GM21619 (cell line): ENCODE data around the gene GOT1.

Source experiments
- ATAC-seq: cut with Tn5 transposase; IDR thresholded peaks from one replicate; pipeline ENCODE4 v1.9.1; 2021; ENCODE audit not compliant: unreplicated experiment

The GOT1 gene

DNA sequence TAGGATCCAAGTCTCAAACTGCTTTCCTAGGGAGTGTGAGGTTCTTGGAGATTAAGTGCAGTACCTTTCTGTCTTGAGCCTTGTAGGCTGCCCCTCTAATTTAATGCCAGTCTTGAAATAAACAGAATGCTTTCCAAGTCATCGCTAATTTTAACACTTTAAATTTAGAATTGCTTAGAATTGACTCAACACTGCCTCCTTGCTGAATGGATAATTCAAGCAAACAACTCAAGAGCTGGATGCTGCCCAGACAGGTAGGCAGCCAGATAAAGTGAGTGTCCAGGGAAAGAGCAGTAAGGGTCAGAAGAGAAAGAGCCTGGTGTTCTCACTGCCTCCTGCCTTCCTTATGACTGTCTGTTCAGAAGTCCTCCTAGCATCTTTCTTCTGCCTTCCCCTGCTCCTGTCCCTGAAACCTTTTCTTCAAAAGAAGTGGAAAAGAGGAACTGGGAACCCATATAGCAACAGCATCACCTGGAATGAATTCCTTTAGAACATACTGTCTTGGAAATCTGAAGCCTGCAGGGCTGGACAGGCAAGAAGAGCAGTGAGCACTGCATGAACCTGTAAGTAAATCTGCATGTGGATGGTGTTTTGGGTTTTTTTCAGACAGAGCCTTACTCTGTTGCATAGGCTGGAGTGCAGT, 3.1 kb upstream of the GOT1 start:
- no peak for ATAC-seq

DNA sequence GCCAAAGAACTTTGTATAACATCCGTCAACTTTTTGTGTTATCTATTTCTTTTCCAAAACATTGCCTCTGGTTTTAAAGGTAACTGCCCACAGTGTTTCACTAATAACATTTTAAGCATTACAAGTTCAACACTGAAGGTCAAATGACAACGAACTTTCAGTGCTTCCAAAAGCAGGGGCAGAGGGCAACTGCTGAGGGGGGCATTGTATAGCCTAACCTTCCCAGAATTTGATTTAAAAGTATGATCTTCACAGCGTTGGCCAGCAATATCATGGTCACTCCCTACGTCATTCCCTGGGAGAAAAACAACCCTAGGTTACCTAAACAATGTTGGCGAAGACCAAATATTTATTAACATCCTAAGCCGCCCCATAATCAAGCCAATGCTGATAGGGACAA, 2.5 kb upstream of the GOT1 start:
- ATAC-seq: no peak

DNA sequence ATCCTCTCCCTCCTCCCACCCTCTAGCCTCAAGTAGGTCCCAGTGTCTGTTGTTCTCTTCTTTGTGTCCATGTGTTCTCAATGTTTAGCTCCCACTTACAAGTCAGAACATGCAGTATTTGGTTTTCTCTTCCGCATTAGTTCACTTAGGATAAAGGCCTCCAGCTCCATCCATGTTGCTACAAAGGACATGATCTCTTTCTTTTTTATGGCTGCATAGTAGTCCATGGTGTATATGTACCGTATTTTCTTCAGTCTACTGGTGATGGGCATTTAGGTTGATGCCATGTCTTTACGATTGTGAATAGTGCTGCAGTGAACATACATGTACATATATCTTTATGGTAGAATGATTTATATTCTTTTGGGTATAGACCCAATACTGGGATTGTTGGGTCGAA, 1.6 kb upstream of the GOT1 start:
- no peak for ATAC-seq

DNA sequence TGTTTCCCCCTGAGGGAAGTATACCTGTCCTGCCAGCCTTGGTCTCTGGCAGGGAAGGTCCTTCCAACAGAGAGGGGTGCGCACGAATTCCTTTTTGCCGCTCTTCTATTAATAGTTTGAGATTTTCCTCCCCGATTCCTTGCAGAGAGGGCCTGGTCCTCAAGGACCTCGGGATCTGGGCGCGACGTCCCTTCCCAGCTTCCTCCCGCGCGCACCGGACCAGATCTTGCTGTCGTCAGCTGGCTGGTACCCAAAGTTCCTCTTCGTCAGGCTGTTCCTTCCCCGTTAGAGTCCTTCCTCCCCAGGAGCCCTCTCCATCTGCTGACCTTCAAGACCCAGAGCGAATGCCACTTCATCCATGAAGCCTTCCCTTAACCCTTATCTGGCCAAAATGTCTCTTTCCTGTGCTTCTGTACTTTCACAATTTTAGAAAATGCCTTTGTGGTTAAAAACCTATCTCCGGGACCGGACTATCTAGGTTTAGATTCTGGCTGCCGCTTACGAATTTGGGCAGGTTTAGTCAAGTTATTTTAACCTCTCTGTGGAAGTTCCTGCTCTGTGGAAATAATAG, 851 bp upstream of the GOT1 start:
- no peak for ATAC-seq

GRCh38 chr10:99430116-99430450, 341 bp downstream of the GOT1 start:
- no peak for ATAC-seq

- ATAC-seq: no peak
These were observed 818 bp downstream of the GOT1 start for GRCh38 chr10:99429517-99430095.

GRCh38 chr10:99427566-99428190, 2.7 kb downstream of the GOT1 start:
- ATAC-seq: no peak

GRCh38 chr10:99426689-99427088, 3.7 kb downstream of the GOT1 start:
- no peak for ATAC-seq

DNA sequence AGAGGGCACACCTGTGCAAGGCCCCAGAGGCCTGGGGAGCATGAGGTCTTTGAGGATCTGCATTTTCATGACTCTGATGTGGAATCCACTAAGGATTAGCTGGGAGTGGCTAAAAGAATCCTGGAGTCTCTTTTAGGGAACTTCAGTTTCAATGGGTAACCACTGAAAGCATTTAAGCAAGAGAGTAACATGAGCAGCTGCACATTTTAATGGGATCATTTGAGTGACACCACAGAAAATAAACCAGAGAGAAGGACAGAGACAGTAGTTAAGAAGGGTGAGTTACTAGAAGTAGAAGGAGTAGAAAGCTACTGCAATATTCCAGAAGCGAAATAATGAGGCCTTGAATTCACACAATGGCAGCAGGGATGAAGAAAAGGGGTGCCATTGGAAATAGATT, 5.2 kb downstream of the GOT1 start:
- no peak for ATAC-seq

GRCh38 chr10:99424656-99425055, 5.8 kb downstream of the GOT1 start:
- ATAC-seq: no peak

- ATAC-seq: no peak
These were observed 7.8 kb downstream of the GOT1 start for GRCh38 chr10:99422529-99423096.

- no peak for ATAC-seq
These were observed 9.1 kb downstream of the GOT1 start for GRCh38 chr10:99421233-99421739.

- no peak for ATAC-seq
These were observed 10.7 kb downstream of the GOT1 start for GRCh38 chr10:99419688-99420087.

- no peak for ATAC-seq
These were observed 11.4 kb downstream of the GOT1 start for GRCh38 chr10:99418910-99419624.

DNA sequence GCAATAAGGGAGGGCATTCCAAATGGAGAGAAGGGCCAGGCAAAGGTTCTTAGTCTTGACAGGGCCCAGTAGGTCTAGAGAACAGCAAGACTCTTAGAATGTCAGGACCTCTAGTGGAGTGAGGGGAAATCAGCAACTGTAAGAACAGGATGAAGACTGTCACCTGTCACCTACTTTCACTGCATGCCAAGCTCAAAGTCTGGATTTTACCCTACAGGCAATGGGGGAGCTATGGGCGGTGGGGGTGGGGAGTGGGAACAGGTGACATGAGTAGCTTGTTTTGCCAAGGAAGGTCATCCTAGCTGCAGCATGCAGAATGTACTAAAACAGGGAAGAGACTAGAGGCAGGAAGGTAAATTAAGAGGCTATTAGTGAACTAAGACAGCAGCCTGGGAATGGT, 18.3 kb downstream of the GOT1 start:
- no peak for ATAC-seq

DNA sequence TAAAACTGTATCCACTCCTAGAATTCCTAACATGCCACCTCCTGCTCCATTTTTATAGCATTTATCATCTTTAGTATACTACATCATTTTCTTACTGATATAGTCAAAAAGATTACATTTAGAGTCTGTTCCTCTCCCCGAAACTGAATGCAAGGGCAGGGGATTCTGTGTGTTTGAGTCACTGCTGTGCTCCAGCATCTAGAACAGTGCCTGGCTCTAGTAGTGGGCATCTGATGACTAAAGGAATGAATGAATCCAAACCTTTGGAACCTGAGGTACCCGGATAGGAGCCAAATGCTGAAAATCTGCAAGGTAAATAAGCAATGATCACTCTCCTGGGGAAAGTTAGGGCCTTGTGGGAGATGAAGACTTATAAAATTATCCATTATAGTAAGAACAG, 18.9 kb downstream of the GOT1 start:
- ATAC-seq: no peak

DNA sequence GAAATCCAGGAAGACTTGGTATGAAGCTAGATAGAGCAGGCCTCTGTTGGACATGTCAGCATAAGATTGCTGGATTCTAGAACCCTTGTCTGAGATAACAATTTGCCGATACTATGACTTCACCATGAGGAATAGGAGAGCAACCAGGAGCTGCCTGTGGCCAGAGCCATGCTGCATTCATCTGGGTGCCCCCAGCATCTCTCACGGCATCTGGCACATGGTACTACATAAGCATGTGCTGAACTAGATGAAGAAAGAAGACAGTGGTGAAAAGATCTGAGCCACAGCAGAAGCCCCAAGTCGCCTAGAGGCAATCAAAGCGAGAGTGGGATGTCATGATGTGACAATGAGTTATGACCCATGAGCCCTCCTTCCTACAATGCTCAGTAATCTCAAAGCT, 19.5 kb downstream of the GOT1 start:
- no peak for ATAC-seq

GRCh38 chr10:99410146-99410545, 20.3 kb downstream of the GOT1 start:
- no peak for ATAC-seq

DNA sequence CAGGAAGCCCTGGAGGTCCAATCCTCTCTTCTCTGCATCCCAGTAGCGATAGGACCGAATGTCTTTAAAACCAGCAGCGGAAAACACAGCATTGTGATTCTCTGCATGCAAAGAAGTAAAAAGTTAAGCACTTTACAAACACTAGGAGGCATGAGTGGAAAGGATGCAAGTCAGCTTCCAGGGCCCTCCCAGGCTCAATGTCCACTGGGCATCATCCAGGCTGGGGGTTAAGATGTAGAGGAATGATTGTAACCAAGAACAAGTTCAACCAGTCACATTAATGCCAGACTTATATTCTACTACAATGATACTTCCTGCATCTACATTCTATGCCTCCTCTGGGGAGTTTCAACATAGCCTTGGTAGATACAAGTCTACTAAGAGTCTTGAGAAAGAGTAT, 24.3 kb downstream of the GOT1 start:
- no peak for ATAC-seq

DNA sequence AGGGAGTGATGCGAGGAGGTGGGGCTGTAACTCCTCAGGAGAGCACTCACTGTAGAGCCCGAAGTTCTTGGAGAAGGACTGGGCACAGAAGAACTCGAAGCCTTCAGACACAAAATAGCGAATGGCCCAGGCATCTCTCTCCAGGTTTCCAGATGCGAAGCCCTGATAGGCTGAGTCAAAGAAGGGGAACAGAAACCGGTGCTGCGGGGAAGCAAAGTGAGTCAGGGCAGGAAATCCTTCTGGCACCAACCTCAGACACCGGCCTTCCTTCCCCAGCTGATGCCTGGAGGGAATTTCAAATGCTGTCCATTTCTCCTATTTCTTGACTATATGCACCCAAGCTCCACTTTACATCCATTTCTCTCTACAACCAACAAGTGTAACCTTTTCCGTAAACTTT, 26.8 kb downstream of the GOT1 start:
- no peak for ATAC-seq

- no peak for ATAC-seq
These were observed 30.8 kb downstream of the GOT1 start for GRCh38 chr10:99399664-99400063.
